ENCODE measurements around the gene FILIP1L.
A peak's percentile ranks its signal among the peaks of the same experiment; 100 is the strongest.

FILIP1L gene

GRCh38 chr3:100114413-100115030, at the start of gene FILIP1L:
FILIP1L (minus strand) TSS chr3:100114501.
- peak; percentile 30 for DNase-seq (ENCODE audit: low read depth)

GRCh38 chr3:100163787-100164186, 49.5 kb upstream of the FILIP1L start:
- peak; percentile 72 for DNase-seq (ENCODE audit: low read depth)

DNA sequence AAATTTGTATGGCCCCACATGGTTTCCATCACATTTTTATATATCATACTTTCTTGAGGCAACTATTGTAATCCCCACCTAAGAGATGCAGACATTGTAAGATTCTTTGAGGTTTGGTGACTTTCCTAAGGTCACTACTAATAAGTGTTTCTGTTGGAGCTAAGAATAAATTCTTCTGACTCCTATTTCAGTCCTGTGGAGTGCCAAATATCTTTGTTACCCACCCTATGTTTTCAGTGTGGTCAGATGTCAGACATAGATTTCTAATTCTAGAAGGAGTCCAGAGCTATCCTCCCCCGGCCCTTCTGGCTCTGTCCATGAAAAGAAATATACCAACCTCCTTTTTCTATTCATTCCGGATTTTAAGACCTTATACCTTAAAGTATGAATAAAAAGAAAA, 46.2 kb upstream of the FILIP1L start:
- DNase-seq (ENCODE audit: low read depth), result no peak

- DNase-seq (ENCODE audit: low read depth), result peak; percentile 87
Observed at GRCh38 chr3:100159331-100160153, 45.2 kb upstream of the FILIP1L start.

- DNase-seq (ENCODE audit: low read depth), result peak; percentile 77
Observed at GRCh38 chr3:100158918-100159330, 44.6 kb upstream of the FILIP1L start.

GRCh38 chr3:100157685-100158084, 43.4 kb upstream of the FILIP1L start:
- DNase-seq (ENCODE audit: low read depth), result no peak

DNA sequence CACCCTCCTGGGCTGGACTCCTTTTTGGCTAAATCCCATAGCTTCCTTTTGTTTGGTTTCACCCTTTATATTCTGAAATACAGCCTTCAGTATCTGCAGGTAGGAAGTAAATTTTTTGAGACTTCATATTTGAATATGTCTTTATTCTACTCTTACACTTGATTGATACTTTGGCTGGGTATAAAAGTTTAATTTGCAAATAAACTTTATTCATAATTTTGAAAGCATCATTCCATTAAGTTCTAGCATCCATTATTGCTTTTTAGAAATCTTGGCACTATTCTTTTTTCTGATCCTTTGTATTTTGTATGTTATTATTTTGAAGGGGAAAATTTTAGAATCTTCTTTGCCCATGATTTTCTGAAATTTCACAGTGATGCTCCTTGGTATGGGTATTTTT, 41.3 kb upstream of the FILIP1L start:
- DNase-seq (ENCODE audit: low read depth), result no peak

DNA sequence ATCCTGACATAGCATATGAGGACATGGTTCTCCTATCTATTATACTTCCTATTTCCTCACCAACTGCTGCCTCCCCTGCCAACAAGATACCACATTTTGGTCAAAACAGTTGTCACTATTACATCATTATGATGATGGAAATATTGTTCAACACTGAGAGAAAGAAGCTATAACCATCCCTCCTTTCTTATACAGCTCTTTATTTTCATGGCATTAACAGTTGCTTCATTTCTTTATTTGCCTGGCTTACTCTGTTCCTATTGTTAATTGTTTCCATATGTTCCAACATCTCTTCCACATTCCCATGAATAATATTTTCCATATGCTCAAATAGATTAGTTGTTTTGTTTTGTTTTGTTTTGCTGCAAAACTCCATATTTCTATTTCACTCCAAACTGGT, 40.8 kb upstream of the FILIP1L start:
- DNase-seq (ENCODE audit: low read depth), result peak; percentile 91

GRCh38 chr3:100154171-100154570, 39.9 kb upstream of the FILIP1L start:
- DNase-seq (ENCODE audit: low read depth), result no peak

- DNase-seq (ENCODE audit: low read depth), result no peak
Observed at GRCh38 chr3:100151024-100151707, 36.9 kb upstream of the FILIP1L start.

- peak; percentile 78 for DNase-seq (ENCODE audit: low read depth)
Observed at GRCh38 chr3:100150473-100150872, 36.2 kb upstream of the FILIP1L start.

DNA sequence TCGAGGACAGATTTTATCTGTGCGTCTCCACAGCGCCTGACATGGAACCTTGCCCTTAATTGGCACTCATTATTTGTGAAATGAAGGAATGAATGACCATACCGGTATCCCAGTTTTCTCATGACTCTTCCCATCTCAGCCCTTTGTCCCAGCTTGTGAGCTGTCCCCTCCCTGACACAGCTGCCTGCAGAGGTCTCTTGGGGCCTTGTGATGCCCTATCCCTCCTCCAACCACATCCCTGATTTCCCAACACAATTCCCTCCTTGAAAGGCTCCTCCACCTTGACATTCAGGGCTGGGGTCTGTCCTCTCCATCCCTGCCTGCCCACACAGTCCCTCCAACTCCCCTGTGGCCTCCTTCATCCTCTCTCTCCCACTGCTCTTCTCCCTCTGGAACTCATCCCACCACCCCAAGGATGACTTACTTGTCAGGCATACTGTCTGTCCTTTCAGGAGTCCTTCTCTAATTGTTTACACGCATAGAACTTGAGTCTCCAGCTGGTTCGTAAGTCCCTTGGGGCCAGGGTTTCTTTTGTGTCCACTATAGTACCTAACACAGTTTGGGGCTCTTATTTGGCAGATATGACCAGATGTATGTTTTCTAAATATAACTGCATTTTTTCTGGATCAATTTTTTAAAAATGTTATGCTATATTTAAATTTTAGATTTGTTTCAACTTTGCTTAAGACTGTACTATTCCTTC, 35.6 kb upstream of the FILIP1L start:
- no peak for DNase-seq (ENCODE audit: low read depth)

GRCh38 chr3:100149130-100149529, 34.8 kb upstream of the FILIP1L start:
- DNase-seq (ENCODE audit: low read depth), result no peak

- DNase-seq (ENCODE audit: low read depth), result no peak
Observed at GRCh38 chr3:100144255-100144866, 30.1 kb upstream of the FILIP1L start.

DNA sequence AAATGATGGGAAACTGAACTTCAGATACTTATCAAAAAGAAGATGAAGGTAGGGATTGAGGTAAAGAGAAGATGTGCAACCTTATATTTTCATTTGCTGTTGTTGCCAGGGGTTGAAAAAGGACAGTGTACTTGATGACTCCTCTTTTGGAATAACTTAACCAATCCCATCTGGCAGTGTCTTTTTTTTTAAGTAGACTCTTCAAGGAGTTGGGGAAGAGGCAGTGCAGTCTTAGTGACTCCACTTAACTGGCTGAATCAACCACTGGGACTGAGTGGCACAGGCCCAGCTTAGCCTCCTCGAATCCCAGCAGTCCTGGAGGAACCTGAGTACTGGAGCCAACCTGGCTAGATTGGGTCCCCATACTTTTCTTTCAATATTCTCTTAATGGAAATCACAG, 27.3 kb upstream of the FILIP1L start:
- peak; percentile 30 for DNase-seq (ENCODE audit: low read depth)

DNA sequence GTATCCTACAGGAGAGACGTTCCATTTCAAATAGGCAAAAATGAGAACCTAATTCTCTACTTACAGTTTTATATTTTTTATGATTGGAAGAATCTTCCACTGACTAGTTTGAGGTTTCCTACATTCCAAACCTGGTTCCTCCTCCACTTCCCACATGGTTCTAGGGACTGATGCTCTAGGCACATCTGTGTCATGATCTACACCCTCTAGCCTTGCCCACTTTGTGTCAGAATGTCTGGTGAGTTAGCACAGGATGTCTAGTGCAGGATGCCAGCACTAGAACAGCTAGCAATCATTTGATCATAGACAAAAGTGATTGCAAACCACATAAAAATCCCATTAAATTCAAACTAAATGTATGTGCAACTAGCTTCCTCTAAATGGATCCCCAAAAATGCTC, 26.7 kb upstream of the FILIP1L start:
- DNase-seq (ENCODE audit: low read depth), result no peak

DNA sequence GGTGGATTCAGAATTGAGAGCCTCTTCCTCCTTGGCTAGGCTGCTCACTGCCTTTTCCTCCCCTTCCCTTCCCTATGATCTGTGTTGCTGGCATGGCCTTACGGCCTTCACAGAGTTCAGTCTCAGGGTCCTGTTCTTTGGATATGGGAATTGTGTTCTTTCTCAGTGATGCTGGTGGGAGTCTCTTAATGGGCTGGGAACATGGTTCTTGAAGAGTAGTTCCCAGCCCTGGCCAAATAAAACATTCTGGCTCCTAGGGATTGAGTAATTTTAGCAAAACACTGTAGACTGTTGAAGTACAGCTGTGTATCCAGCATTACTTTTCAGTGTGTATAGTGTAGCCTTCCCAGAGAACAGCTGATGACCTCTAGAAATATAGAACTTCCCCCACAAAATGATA, 22.6 kb upstream of the FILIP1L start:
- DNase-seq (ENCODE audit: low read depth), result peak; percentile 12

- no peak for DNase-seq (ENCODE audit: low read depth)
Observed at GRCh38 chr3:100131241-100131640, 16.9 kb upstream of the FILIP1L start.

GRCh38 chr3:100129941-100130340, 15.6 kb upstream of the FILIP1L start:
- DNase-seq (ENCODE audit: low read depth), result no peak

DNA sequence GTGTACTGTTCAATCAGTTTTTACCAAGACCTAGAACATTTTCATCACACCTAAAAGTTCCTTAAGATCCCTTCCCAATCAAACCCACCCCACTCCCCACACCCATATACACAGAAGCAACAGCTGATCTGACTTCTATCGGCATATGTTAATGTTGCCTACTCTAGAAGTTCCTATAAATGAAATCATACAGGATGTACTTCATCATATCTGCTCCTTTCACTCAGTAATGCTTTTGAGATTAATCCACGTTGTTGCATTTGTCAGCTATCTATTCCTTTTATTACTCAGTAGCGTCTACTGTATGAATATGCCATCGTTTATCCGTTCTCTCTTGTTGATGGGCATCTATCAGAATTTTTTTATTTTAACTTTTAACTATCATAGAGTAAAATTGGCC, 14.3 kb upstream of the FILIP1L start:
- DNase-seq (ENCODE audit: low read depth), result no peak

DNA sequence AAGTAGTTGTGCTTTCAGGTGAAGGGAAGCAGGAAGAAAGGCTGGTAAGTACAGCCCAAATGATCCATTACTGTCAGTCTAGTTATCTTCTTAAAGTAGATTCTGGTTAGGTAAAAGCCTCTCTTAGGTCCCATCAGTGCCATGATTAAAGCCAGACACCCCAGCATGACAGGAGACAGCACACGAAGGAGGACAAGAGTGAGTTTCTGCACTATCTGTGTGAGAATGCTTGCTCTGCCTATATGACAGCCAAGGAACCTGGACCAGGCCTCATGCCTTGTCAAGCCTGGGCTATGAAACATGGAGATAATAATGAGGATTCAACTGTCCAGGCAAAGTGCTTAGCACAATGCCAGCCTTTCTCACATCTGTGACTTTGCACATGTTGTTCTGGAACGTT, 13.5 kb upstream of the FILIP1L start:
- DNase-seq (ENCODE audit: low read depth), result no peak

Data from fibroblast of gingiva (primary cell).